Measurements from ENCODE around the gene TMIGD3.

The TMIGD3 gene

GRCh38 chr1:111446546-111446945 is 56.9 kb downstream of the TMIGD3 start:
- no peak for DNase-seq

GRCh38 chr1:111444031-111444430 is 59.4 kb downstream of the TMIGD3 start:
- DNase-seq: no peak

GRCh38 chr1:111442457-111442856 is 61.0 kb downstream of the TMIGD3 start:
- DNase-seq: peak; percentile 32

- DNase-seq: peak; percentile 73
Observed at GRCh38 chr1:111441573-111442192, 61.8 kb downstream of the TMIGD3 start.

- DNase-seq: no peak
Observed at GRCh38 chr1:111439461-111440351, 63.7 kb downstream of the TMIGD3 start.

- no peak for DNase-seq
Observed at GRCh38 chr1:111436726-111437125, 66.7 kb downstream of the TMIGD3 start.
